Naive thymus-derived CD4-positive, alpha-beta T cell (primary cell): ENCODE data around the gene IFT25. TPM values are rescaled to one million over a fixed set of nuclear protein-coding genes. Genes with fewer than 3 reads are reported as not detected.
A peak's percentile ranks its signal among the peaks of the same experiment; 100 is the strongest.
"Not testable (repeated sequence)": the region's sequence is repeated elsewhere in the genome, so short reads cannot be mapped to it uniquely, and the experiment has no call there.

Experiments used
- ATAC-seq: fragments of 150-1000 bp; cut with Tn5 transposase; 2 replicates; pipeline ENCODE4 v1.10.0; 2021; ENCODE audit warnings: mild to moderate bottlenecking, moderate library complexity
- CTCF ChIA-PET: fragments of 350-600 bp; sonication (Branson Sonifier 250); formaldehyde crosslinking; loops from one replicate; lab custom pipeline; 2021; ENCODE audit warnings: antibody characterized with exemption; lab: Charles Lee
- POLR2A ChIA-PET: fragments of 350-600 bp; sonication (Branson Sonifier 250); formaldehyde crosslinking; loops from one replicate; lab custom pipeline; 2021; ENCODE audit warnings: antibody characterized with exemption, inconsistent platforms; lab: Charles Lee
- DNase-seq, 9 donors: peaks; one replicate each; pipeline versions ENCODE4 v3.0.0 to v3.0.0-alpha.2; 2020 to 2022; ENCODE audit warnings: mixed read lengths in 1 of 9
- H3K27ac ChIP-seq: one replicate; pipeline ENCODE4 v1.7.0; 2013; ENCODE audit warnings: mild to moderate bottlenecking, low read depth, low read length, moderate library complexity
- H3K27me3 ChIP-seq, 2 donors: one replicate each; pipeline ENCODE4 v1.7.0; 2013; ENCODE audit warnings: low read length in 2 of 2, mild to moderate bottlenecking in 2 of 2, moderate library complexity in 2 of 2; ENCODE audit not compliant: control insufficient read depth in 2 of 2, insufficient read depth in 2 of 2
- H3K36me3 ChIP-seq, 3 experiments: 1 replicate in 2 of 3; 2 replicates in 1 of 3; pipeline ENCODE4 v1.7.0; 2013; ENCODE audit warnings: low read length in 3 of 3, mild to moderate bottlenecking in 3 of 3, moderate library complexity in 1 of 3; ENCODE audit not compliant: insufficient read depth in 3 of 3, control insufficient read depth in 2 of 3
- H3K4me1 ChIP-seq, 2 donors: one replicate each; pipeline ENCODE4 v1.7.0; 2013; ENCODE audit warnings: low read length in 2 of 2, mild to moderate bottlenecking in 2 of 2, moderate library complexity in 1 of 2; ENCODE audit not compliant: control insufficient read depth in 2 of 2, insufficient read depth in 2 of 2
- H3K4me3 ChIP-seq: 2 replicates; pipeline ENCODE4 v1.7.0; 2013; ENCODE audit warnings: mild to moderate bottlenecking, low read length
- H3K9me3 ChIP-seq, 3 experiments: 1 replicate in 2 of 3; 2 replicates in 1 of 3; pipeline ENCODE4 v1.7.0; 2013; ENCODE audit warnings: low read length in 3 of 3; ENCODE audit not compliant: control insufficient read depth in 2 of 3
- H3K27ac Mint-ChIP-seq, 9 donors: one replicate each; pipeline ENCODE4 v1.8.0; 2020 to 2022; ENCODE audit warnings: mixed read lengths in 9 of 9, mild to moderate bottlenecking in 8 of 9, moderate library complexity in 5 of 9, inconsistent platforms in 2 of 9
- H3K27me3 Mint-ChIP-seq, 5 donors: one replicate each; pipeline ENCODE4 v1.8.0; 2021 to 2022; ENCODE audit warnings: mixed read lengths in 5 of 5, mild to moderate bottlenecking in 1 of 5
- H3K36me3 Mint-ChIP-seq, 5 donors: one replicate each; pipeline ENCODE4 v1.8.0; 2020 to 2022; ENCODE audit warnings: mixed read lengths in 5 of 5, mild to moderate bottlenecking in 3 of 5, inconsistent platforms in 1 of 5
- H3K4me1 Mint-ChIP-seq, 7 donors: one replicate each; pipeline ENCODE4 v1.8.0; 2020 to 2022; ENCODE audit warnings: mixed read lengths in 7 of 7, mild to moderate bottlenecking in 3 of 7, inconsistent platforms in 1 of 7
- H3K4me3 Mint-ChIP-seq, 10 donors: one replicate each; pipeline ENCODE4 v1.8.0; 2020 to 2022; ENCODE audit warnings: mild to moderate bottlenecking in 10 of 10, mixed read lengths in 10 of 10, moderate library complexity in 6 of 10, inconsistent platforms in 2 of 10
- H3K9me3 Mint-ChIP-seq, 11 donors: one replicate each; pipeline ENCODE4 v1.8.0; 2020 to 2022; ENCODE audit warnings: mixed read lengths in 11 of 11, mild to moderate bottlenecking in 4 of 11, inconsistent platforms in 1 of 11, moderate library complexity in 1 of 11
- intact Hi-C, 2 donors: fragments of 100-400 bp; cut with micrococcal nuclease; formaldehyde crosslinking; loops; one replicate each; pipeline ENCODE4 v1.15.1; 2023
- polyA plus RNA-seq, 2 donors: library from polyadenylated mRNA; unstranded; fragments of 300-500 nt; fragmentation: Illumina TruSeq; gene quantifications; one replicate each; pipeline ENCODE4 v1.2.3, GENCODE V29; 2021
- total RNA-seq, 6 experiments: library from RNA in 5 of 6; stranded (reverse) in 5 of 6; gene quantifications; 1 replicate in 5 of 6; 2 replicates in 1 of 6; pipeline ENCODE4 v1.2.3 and lab custom pipeline; 2021 to 2026

The IFT25 gene
- total and polyA plus RNA-seq, 7 experiments from 2014 or later, result 17.5 to 59.9 (median 41.3) TPM

DNA sequence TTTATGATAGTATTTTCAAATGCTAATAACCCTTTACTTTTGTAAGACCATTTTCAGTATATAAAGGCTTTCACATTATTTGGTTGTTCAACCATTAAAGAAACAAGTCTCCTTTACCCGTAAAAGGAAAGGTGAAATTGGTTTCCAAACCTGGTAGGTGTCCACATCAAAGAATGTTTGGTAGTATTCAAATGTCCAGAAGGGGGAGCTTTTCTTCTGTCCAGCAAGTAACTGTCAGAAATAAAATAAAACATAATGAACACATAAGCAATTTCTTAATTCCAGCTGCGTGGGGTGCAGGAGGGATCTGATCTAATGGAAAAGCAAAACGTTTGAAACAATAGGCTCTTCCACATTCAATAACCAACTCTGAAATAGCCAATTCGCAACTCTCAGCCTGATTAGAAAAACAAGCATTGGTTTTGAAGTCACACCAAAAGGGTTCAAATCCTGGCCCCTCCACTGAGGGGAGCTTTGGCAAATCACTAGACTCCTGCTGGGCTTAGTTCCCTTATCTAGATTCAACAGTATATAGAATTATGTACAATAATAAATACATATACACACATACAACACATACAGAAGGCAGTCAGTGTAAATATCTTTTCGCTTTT, 66.9 kb downstream of the IFT25 start:
- H3K4me1 Mint-ChIP-seq, result peaks cover 0 to 18% (median 8%) of the 10 kb centered on the region in 7 donors
- no peaks in the 10 kb centered on the region for H3K27me3 ChIP-seq
- H3K4me3 ChIP-seq, result no peak overlapping the region
- peaks cover 0 to 6% (median 2%) of the 10 kb centered on the region in 11 donors for H3K9me3 Mint-ChIP-seq
- ChIA-PET CTCF (interaction anchor here (0.7 to 2.3 kb wide), 5 partner anchors 18 to 123 kb away, joined by 3 to 14 read pairs (median 3); no protein-coding TSS in a partner anchor), POLR2A (interaction anchor here (0.6 to 0.9 kb wide), 3 partner anchors 11 to 67 kb away, joined by 3 read pairs; partner anchors contain the start of genes IFT25 and YIPF1)
- intact Hi-C loops, result loop anchor here (1.0 kb wide), 2 partner anchors 71 to 81 kb away; no protein-coding TSS in a partner anchor
- peaks cover 26 to 67% (median 42%) of the 10 kb centered on the region in 5 donors for H3K36me3 Mint-ChIP-seq
- H3K36me3 ChIP-seq, result peaks cover 8 to 56% (median 10%) of the 10 kb centered on the region in 3 experiments
- no peaks in the 10 kb centered on the region for H3K9me3 ChIP-seq
- H3K27ac Mint-ChIP-seq, result no peak overlapping the region
- no peaks in the 10 kb centered on the region for H3K4me1 ChIP-seq
- no peak overlapping the region for H3K4me3 Mint-ChIP-seq
- no peak for ATAC-seq
- H3K27me3 Mint-ChIP-seq, result no peaks in the 10 kb centered on the region
- no peak overlapping the region for H3K27ac ChIP-seq
- DNase-seq, result peak in 2 of 9 donors; percentile 10 to 11

DNA sequence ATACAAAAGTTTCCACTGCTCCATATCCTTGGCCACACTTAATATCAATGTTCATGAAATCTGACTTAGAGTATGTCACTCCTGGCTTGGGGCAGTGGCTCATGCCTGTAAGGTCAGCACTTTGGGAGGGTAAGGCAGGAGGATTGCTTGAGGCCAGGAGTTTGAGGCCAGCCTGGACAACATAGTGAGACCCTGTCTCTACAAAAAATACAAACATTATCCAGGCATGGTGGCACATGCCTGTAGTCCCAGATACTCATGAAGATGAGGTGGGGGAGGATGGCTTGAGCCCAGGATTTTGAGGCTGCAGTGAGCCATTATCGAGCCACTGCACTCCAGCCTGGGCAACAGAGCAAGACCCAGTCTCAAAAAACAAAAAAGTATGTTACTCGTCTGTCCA, 70.3 kb downstream of the IFT25 start:
- H3K9me3 ChIP-seq, H3K9me3 Mint-ChIP-seq, ATAC-seq, H3K4me3 Mint-ChIP-seq, H3K4me1 Mint-ChIP-seq, H3K4me1 ChIP-seq, intact Hi-C loops, DNase-seq, H3K27ac Mint-ChIP-seq, H3K27ac ChIP-seq, H3K27me3 Mint-ChIP-seq, H3K27me3 ChIP-seq, H3K4me3 ChIP-seq: not testable (repeated sequence)
- H3K36me3 ChIP-seq, result peaks cover 7 to 70% (median 8%) of the 10 kb centered on the region in 3 experiments
- peaks cover 6 to 55% (median 28%) of the 10 kb centered on the region in 5 donors for H3K36me3 Mint-ChIP-seq
- ChIA-PET CTCF (interaction anchor here (0.6 to 1.1 kb wide), 2 partner anchors 71 to 73 kb away, joined by 3 read pairs; no protein-coding TSS in a partner anchor), POLR2A (interaction anchor here (1.5 kb wide), 1 partner anchor 70 kb away, joined by 3 read pairs; the partner anchor contains the start of gene IFT25)

DNA sequence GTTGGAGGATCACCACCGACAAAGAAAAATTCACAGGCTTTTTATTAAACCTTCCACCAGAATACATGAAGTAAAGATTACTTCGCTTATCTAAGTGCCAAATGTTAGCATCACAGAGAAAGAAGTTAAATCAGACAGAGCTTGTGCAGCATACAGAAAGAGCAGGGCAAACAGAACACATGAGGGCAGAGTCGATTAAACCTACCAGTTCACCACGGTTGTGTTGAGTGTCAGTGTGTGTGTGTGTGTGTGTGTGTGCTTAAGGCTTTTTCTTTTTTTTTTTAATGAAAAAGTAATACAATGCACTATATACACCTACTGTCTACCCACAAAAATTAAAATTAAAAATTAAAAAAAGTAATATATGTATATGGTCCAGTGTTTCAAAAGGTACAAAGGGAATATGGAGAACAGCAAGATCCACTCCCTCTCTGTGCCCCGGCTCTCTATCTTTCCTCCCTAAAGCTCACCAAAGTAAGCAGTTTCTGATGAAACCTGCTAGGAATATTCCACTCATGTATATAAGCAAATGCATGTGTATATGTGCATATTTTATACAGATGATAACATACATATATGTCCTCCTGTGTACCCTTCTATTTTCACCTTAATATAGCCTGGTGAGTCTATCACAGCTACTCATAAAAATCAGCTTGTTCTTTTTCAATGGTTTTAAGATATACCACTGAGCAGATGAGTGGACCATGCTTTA, 73.6 kb downstream of the IFT25 start:
- Mint-ChIP-seq H3K4me3 (no peak overlapping the region), H3K36me3 (peaks cover 6 to 53% (median 14%) of the 10 kb centered on the region in 5 donors)

More for the DNA sequence above, 73.6 kb downstream of the IFT25 start:
- ChIA-PET CTCF (interaction anchor here (0.9 to 3.2 kb wide), 5 partner anchors 11 to 88 kb away, joined by 3 to 17 read pairs (median 4); partner anchors contain the start of gene DIO1), POLR2A (interaction anchor here (1.1 kb wide), 1 partner anchor 74 kb away, joined by 3 read pairs; the partner anchor contains the start of gene IFT25)
- Mint-ChIP-seq H3K27me3 (no peaks in the 10 kb centered on the region), H3K9me3 (no peaks in the 10 kb centered on the region), H3K4me1 (peaks cover 0 to 7% (median 0%) of the 10 kb centered on the region in 7 donors), H3K27ac (no peak overlapping the region)
- peaks cover 7 to 73% (median 8%) of the 10 kb centered on the region in 3 experiments for H3K36me3 ChIP-seq
- ATAC-seq (no peak), DNase-seq (no peak)
- no peak overlapping the region for H3K4me3 ChIP-seq
- H3K27me3 ChIP-seq, result no peaks in the 10 kb centered on the region
- no peaks in the 10 kb centered on the region for H3K9me3 ChIP-seq
- no peaks in the 10 kb centered on the region for H3K4me1 ChIP-seq
- no peak overlapping the region for H3K27ac ChIP-seq
- intact Hi-C loops, result no loop called here

Other genes with a start within 250 kb of the IFT25 start
- not detected for gene GLIS1, start 206.5 kb downstream of the IFT25 start, total RNA-seq
- gene GLIS1, start 206.5 kb downstream of the IFT25 start, polyA plus RNA-seq, result not detected
- gene NDC1, start 107.4 kb downstream of the IFT25 start, total RNA-seq, result 10 to 100 TPM in 3 of 5 experiments, 1 to 10 TPM in 2; 6.9 to 20.2 (median 13.2) TPM
- gene NDC1, start 107.4 kb downstream of the IFT25 start, polyA plus RNA-seq, result 10 to 100 TPM in 1 of 2 donors, 1 to 10 TPM in 1; 9.7 to 10.8 TPM
- gene YIPF1, start 55.9 kb downstream of the IFT25 start, total RNA-seq, result 10 to 100 TPM; 10.5 to 18.0 (median 16.3) TPM
- gene YIPF1, start 55.9 kb downstream of the IFT25 start, polyA plus RNA-seq, result 10 to 100 TPM; 20.6 to 27.4 TPM
- gene DIO1, start 51.5 kb downstream of the IFT25 start, total RNA-seq, result not detected
- not detected for gene DIO1, start 51.5 kb downstream of the IFT25 start, polyA plus RNA-seq
- gene LRRC42, start 651 bp upstream of the IFT25 start, total RNA-seq, result 10 to 100 TPM in 1 of 5 experiments, 1 to 10 TPM in 4; 6.2 to 20.3 (median 7.8) TPM
- 10 to 100 TPM in 1 of 2 donors, 1 to 10 TPM in 1; 7.7 to 13.8 TPM for gene LRRC42, start 651 bp upstream of the IFT25 start, polyA plus RNA-seq
- gene LDLRAD1, start 72.5 kb upstream of the IFT25 start, total RNA-seq, result not detected
- gene LDLRAD1, start 72.5 kb upstream of the IFT25 start, polyA plus RNA-seq, result not detected
- 100 to 1,000 TPM; 127 to 197 (median 183) TPM for gene TMEM59, start 107.5 kb upstream of the IFT25 start, total RNA-seq
- 100 to 1,000 TPM; 403 to 545 TPM for gene TMEM59, start 107.5 kb upstream of the IFT25 start, polyA plus RNA-seq
- 10 to 100 TPM in 3 of 5 experiments, 1 to 10 TPM in 2; 6.3 to 15.1 (median 12.2) TPM for gene TCEANC2, start 107.9 kb upstream of the IFT25 start, total RNA-seq
- 1 to 10 TPM; 7.7 to 9.3 TPM for gene TCEANC2, start 107.9 kb upstream of the IFT25 start, polyA plus RNA-seq
- under 1 TPM in 2 of 5 experiments, not detected in 3; 0.22 to 0.30 TPM for gene CDCP2, start 207.3 kb upstream of the IFT25 start, total RNA-seq
- not detected for gene CDCP2, start 207.3 kb upstream of the IFT25 start, polyA plus RNA-seq